ENCODE results near the gene SLC1A4.

GRCh38 chr2:65056215-65057053 is 67.2 kb downstream of the SLC1A4 start, which contains the start of gene CEP68:
- TF ChIP-seq NRF1 (IDR thresholded peaks at IDR 0.05; ENCODE audit: low read depth, low read length), result peak; percentile 27; the same call in 1 of the 2 replicates
- no peak for TF ChIP-seq EP300 (IDR thresholded peaks at IDR 0.05; ENCODE audit: borderline replicate concordance in 1 of 2, low read depth in 1 of 2, low read length in 1 of 2)
- TF ChIP-seq USF2 (IDR thresholded peaks at IDR 0.05; ENCODE audit: borderline replicate concordance, low read depth, low read length), result no peak
- TF ChIP-seq CTCF (IDR thresholded peaks at IDR 0.05), result no peak
- peak; percentile 21; the same call in 1 of the 2 replicates for TF ChIP-seq MXI1 (IDR thresholded peaks at IDR 0.05; ENCODE audit: low read depth, low read length)
- no peak for TF ChIP-seq YY1 (IDR thresholded peaks at IDR 0.05; ENCODE audit: low read depth)
- TF ChIP-seq FOXM1 (IDR thresholded peaks at IDR 0.05; ENCODE audit: low read depth), result no peak
- no peak for TF ChIP-seq RAD21 (IDR thresholded peaks at IDR 0.05; ENCODE audit: low read length)
- no peak for TF ChIP-seq SMC3 (IDR thresholded peaks at IDR 0.05; ENCODE audit: low read depth, low read length)
- TF ChIP-seq USF1 (IDR thresholded peaks at IDR 0.05; ENCODE audit: borderline replicate concordance, low read depth), result no peak
- TF ChIP-seq FOXJ3 (CRISPR knock-in tag; IDR thresholded peaks at IDR 0.05), result no peak
- TF ChIP-seq RFX5 (IDR thresholded peaks at IDR 0.05; ENCODE audit: low read length), result peak; percentile 49; the same call in 1 of the 2 replicates
- peak; percentile 85 for TF ChIP-seq POLR2AphosphoS5 (IDR thresholded peaks at IDR 0.05; ENCODE audit: low read depth, low read length)

Data from SK-N-SH (cell line).